GM21526 (cell line): ENCODE measurements around the gene MASP2.
"Not testable (repeated sequence)": the region's sequence is repeated elsewhere in the genome, so short reads cannot be mapped to it uniquely, and the experiment has no call there.

ENCODE experiments used
- ATAC-seq: cut with Tn5 transposase; IDR thresholded peaks from one replicate; pipeline ENCODE4 v1.9.1; 2021; ENCODE audit warnings: moderate library complexity; ENCODE audit not compliant: unreplicated experiment, low FRiP score

The MASP2 gene

GRCh38 chr1:11046625-11047365 lies at the start of gene MASP2:
Gene MASP2, minus strand, starts transcription at chr1:11047239. Its CDS starts 32 bp downstream, at chr1:11047207.
- ATAC-seq: no peak

GRCh38 chr1:11083784-11084183 lies 36.7 kb upstream of the MASP2 start:
- ATAC-seq: not testable (repeated sequence)

- no peak for ATAC-seq
Observed at GRCh38 chr1:11080931-11081330, 33.9 kb upstream of the MASP2 start.

- no peak for ATAC-seq
Observed at GRCh38 chr1:11078631-11079030, 31.6 kb upstream of the MASP2 start.

- ATAC-seq: not testable (repeated sequence)
Observed at GRCh38 chr1:11073398-11073797, 26.4 kb upstream of the MASP2 start.

GRCh38 chr1:11072216-11072917 lies 25.3 kb upstream of the MASP2 start:
- no peak for ATAC-seq

GRCh38 chr1:11071463-11072215 lies 24.6 kb upstream of the MASP2 start:
- no peak for ATAC-seq

- ATAC-seq: no peak
Observed at GRCh38 chr1:11070876-11071275, 23.8 kb upstream of the MASP2 start.

GRCh38 chr1:11068600-11069473 lies 21.8 kb upstream of the MASP2 start:
- no peak for ATAC-seq

- no peak for ATAC-seq
Observed at GRCh38 chr1:11067716-11068599, 20.9 kb upstream of the MASP2 start.

GRCh38 chr1:11065796-11066195 lies 18.8 kb upstream of the MASP2 start:
- no peak for ATAC-seq

- no peak for ATAC-seq
Observed at GRCh38 chr1:11064942-11065341, 17.9 kb upstream of the MASP2 start.

- not testable (repeated sequence) for ATAC-seq
Observed at GRCh38 chr1:11063937-11064537, 17.0 kb upstream of the MASP2 start.

GRCh38 chr1:11062965-11063401 lies 15.9 kb upstream of the MASP2 start:
- no peak for ATAC-seq

- ATAC-seq: no peak
Observed at GRCh38 chr1:11061652-11062365, 14.8 kb upstream of the MASP2 start.

- ATAC-seq: peak; percentile 82
Observed at GRCh38 chr1:11059968-11060830, 13.2 kb upstream of the MASP2 start, which contains the start of gene SRM. Gene SRM, minus strand, starts transcription at chr1:11060018. Its CDS starts 75 bp downstream, at chr1:11059943.
